HK-2 (cell line): ENCODE results near the gene BCL7A.
"Not testable (repeated sequence)": the region's sequence is repeated elsewhere in the genome, so short reads cannot be mapped to it uniquely, and the experiment has no call there.

ENCODE experiments used
- DNase-seq: peaks from one replicate; pipeline ENCODE4 v3.0.0-alpha.2; 2018; ENCODE audit not compliant: unreplicated experiment

The BCL7A gene

DNA sequence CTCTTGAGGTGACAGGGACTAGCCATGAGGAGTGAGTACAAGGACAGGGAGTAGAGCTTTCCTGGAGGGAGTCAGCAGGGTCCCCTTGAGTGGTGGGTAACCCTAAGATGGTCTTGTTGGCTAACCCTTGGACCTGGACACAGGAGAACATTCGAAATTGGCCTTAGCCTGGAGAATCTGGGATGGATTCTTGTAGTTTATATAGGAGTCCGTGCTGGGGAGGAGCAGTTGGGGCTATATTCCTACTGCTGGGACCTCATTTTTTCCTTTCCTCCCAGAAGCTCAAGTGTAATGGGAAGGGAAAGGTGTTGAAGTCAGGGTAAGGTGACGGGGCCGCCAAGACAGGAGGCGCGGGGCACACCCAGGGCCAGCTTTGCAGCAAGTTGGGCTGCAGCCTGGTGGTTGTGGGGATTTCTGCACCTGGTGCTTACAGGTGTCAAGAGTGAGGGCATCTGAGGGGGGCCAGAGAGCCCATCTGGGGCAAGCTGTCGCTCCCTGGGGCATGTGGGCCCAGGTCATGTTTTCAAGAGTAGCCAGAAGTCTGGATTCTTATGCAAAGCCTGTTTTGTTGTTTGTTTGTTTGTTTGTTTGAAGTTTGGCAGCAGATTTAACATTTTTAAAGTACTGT, 5.1 kb downstream of the BCL7A start:
- DNase-seq: no peak

DNA sequence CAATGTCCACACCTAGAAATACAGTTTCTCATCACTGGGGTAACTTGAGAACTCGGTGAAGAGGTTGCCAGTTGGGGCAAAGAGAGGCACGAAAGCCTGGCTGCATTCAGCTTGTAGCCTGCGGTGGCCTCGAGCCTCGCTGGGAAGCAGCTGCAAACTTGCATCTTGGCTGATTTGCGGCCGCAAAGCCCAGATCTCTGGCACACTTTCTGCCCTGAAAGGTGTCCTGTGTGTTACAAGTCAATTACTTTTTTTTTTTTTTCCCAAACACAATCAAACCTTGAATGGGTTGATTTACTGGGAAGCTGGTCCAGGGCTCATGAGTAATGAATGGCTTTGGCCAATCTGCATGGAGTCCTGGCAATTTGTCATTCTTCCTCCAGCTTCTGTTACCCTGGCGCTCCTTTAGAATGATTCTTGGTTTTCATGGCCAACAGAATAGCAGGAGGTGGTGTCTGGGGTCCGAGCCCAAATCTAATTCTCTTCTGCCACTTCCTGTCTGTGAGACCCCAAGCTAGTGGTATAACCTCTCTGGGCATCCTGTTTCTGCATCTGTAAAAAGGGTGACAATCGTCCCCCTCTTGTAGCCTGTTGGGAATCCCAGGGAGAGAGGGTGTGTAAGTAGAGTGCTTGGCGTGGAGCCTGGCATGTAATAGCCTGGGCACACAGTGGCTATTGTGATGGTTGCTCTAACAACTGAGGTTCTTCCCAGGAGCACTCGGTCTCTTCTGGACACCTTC, 6.7 kb downstream of the BCL7A start:
- DNase-seq: no peak

- DNase-seq: no peak
Observed at GRCh38 chr12:122028905-122029560, 7.3 kb downstream of the BCL7A start.

DNA sequence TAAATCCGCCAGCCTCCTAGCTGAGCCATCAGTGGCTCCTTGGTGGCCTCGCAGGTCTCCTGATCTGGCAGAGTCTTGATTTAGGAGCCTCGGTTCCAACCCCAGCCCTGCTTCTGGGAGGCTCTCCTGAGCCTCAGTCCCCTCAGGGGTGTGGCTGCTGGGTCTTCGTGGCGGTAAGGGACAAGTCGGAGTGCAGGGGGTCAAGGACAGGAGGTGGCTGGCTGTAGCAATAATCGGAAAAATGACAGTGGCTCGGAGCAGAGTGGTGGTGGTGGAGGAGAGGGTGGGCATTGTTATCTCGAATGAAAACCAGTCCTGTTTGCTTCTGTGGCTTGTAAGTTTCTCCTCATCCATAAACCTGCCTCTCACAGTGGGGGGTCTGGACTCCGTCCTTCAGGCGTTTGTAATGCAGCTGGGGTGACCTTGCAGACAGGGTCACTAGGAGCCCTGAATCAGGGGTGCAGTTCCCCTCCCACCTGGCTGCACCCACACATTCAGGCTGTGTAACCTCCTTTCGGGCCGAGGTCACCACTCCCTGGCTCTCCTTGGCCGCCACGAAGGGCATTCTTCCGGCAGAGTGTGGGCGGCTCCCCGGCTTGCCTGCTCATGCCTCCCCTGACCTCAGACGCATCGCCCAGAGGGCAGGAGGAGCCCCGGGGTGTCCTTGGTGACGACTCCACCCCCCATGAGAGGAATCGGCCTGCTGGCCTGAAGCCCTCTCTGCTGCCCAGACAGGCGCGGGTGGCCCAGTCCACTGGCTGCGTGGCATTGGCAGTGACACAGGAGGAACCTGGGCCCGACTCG, 8.1 kb downstream of the BCL7A start:
- no peak for DNase-seq

DNA sequence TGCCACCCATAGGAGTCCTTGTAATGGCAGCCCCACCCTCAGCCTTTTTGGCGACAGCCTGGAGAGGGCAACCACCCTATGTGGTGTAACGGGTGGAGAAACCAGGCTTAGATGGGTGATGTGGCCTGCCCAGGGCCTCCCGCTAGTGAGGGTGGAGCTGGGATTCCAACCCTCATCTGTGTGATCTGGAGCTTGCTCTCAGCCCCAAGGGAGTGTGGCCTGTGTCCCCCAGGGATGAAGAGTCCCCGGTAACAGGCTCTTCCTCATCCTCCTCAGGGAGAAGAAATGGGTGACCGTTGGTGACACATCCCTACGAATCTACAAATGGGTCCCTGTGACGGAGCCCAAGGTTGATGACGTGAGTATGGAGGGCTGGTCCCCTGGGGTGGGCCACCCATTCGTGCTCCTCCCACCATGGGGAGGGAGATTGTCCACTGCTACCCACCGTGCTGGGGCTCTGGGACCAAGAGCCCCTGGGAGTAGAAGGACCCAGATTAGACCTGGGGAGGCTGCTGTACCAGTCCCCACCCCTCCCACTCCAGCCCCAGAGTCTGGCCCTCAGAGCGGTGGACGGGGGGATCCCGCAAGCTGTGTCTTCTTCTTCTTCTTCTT, 8.8 kb downstream of the BCL7A start:
- DNase-seq: no peak

GRCh38 chr12:122031342-122032216, 9.9 kb downstream of the BCL7A start:
- peak; percentile 56 for DNase-seq

- DNase-seq: no peak
Observed at GRCh38 chr12:122032580-122032979, 10.9 kb downstream of the BCL7A start.

DNA sequence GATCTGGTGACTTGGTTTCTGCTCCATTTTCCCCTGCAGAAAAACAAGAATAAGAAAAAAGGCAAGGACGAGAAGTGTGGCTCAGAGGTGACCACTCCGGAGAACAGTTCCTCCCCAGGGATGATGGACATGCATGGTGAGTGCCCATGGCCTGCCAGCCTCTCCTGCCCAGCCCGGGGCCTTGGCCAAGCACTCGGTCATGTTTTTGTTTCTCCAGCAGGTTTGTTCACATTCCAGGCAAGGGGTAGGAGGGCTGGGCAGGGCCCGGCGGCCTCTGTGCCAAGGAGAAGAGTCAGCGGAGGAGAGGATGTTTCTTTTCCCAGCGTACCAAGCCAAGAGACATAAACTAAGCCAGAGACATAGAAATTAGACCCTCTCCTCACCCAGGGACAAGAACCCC, 13.6 kb downstream of the BCL7A start:
- no peak for DNase-seq

DNA sequence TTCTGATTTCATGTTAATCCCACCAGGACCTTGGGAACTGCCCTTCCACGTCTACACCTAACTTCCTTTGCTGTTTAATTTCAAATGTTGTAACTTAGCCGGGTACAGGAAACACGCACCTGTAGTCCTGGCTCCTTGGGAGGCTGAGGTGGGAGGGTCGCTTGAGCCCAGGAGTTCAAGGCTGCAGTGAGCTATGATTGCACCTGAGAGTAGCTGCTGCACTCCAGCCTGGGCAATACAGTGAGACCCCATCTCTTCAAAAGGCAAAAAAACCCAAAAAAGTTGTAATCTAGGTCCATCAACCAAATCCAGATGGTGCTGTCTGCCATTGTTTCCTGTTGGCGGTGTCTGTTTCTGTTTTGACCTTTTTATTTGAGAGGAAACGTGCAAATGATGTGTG, 14.5 kb downstream of the BCL7A start:
- no peak for DNase-seq

GRCh38 chr12:122040579-122041386, 19.1 kb downstream of the BCL7A start:
- peak; percentile 74 for DNase-seq

DNA sequence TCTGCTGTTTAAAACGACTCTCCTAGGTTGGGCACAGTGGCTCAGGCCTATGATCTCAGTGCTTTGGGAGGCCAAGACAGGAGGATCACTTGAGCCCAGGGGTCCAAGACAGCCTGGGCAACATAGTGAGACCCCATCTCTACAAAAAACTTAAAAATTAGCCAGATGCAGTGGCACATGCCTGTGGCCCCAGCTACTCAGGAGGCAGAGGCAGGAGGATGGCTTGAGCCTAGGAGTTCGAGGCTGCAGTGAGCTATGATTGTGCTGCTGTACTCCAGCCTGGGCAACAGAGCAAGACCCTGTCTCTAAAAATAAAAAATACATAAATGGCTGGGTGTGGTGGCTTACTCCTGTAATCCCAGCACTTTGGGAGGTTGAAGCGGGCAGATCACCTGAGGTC, 19.8 kb downstream of the BCL7A start:
- DNase-seq: not testable (repeated sequence)

- DNase-seq: no peak
Observed at GRCh38 chr12:122042910-122043309, 21.2 kb downstream of the BCL7A start.

- no peak for DNase-seq
Observed at GRCh38 chr12:122043476-122043875, 21.8 kb downstream of the BCL7A start.

GRCh38 chr12:122045262-122045661, 23.6 kb downstream of the BCL7A start:
- DNase-seq: no peak

DNA sequence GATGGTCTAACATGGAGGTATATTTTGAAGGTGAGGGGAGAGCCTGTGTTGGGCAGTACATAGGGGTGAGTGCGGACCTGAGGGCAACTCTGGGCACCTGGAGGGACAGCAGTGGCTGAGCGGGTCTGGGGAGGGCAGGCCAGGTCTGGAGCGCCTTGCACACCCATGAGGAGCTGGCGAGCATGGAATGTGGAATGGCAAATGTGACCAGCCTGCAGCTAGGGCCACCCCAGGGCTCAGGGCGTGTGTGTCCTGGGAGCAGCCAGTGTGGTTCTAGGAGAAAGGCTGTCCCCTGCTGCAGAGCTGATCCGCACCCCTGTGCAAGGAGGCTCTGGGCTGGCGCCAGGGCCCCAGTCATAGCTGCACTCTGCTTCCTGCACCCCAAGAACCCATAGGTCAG, 24.5 kb downstream of the BCL7A start:
- DNase-seq: no peak

- no peak for DNase-seq
Observed at GRCh38 chr12:122048151-122048550, 26.5 kb downstream of the BCL7A start.

DNA sequence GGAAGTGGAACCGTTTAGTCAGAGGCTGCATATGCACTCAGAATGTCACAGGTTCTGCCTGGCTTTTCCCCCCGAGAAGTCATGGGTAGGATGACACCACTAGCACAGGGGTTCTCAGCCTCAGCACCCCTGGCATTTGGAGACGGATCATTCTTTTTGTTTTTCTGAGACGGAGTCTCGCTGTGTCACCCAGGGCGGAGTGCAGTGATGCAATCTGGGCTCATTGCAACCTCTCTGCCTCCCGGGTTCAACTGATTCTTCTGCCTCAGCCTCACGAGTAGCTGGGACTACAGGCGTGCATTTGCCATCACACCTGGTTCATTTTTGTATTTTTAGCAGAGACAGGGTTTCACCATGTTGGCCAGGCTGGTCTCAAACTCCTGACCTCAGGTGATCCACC, 28.1 kb downstream of the BCL7A start:
- DNase-seq: no peak

- no peak for DNase-seq
Observed at GRCh38 chr12:122050706-122051105, 29.0 kb downstream of the BCL7A start.

DNA sequence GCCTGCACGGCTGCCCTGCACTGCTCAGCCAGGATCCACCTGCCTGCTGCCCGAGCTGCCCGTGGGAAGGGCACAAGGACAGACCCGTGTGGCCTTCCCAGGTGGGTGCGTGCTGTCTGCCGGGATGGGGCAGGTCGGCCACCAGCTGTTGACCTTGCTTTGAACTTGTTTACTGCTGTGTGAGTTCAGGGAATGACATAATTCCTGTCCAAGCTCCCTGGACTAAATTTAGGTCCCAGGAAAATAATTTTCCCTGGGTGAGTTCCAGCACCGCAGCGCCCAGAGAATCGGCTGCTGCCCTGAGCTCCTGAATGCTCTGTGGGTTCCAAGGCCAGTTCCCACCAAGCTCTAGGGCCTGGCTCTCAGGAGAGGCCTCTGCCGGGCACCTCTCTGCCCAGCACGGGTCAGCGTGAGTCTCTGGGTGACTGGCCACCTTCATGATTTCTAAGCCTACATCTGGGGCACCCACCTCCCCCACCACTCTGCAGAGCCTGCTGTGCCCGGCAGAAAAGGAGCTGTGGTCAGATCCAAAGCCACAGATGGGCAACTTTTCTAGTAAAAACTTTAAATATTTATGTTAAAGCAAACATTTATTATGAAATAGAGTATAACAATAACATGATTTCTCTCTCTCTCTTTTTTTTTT, 29.7 kb downstream of the BCL7A start:
- no peak for DNase-seq

GRCh38 chr12:122052285-122052684, 30.6 kb downstream of the BCL7A start:
- no peak for DNase-seq
